Thyroid gland (tissue), 4 donors: ENCODE measurements around the gene WDR19.

Experiments
- POLR2A ChIP-seq, 2 donors: fragments of 450-650 bp; IDR thresholded peaks; one replicate each; pipeline ENCODE4 v1.6.1; 2017; ENCODE audit warnings: antibody characterized with exemption in 2 of 2, mild to moderate bottlenecking in 2 of 2, moderate library complexity in 1 of 2
- TF ChIP-seq, protein P1 (sequence below), 6 experiments: fragments of 200-600 bp in 3 of 6; fragments of 450-650 bp in 3 of 6; sonication (generic) in 3 of 6; IDR thresholded peaks; one replicate each; pipeline ENCODE4 v1.5.1; 2016 to 2019; ENCODE audit warnings: antibody characterized with exemption in 6 of 6, mild to moderate bottlenecking in 2 of 6, inconsistent platforms in 1 of 6, moderate library complexity in 1 of 6

GRCh38 chr4:39312816-39313215, 130.5 kb downstream of the WDR19 start:
- TF ChIP-seq, protein P1, sequence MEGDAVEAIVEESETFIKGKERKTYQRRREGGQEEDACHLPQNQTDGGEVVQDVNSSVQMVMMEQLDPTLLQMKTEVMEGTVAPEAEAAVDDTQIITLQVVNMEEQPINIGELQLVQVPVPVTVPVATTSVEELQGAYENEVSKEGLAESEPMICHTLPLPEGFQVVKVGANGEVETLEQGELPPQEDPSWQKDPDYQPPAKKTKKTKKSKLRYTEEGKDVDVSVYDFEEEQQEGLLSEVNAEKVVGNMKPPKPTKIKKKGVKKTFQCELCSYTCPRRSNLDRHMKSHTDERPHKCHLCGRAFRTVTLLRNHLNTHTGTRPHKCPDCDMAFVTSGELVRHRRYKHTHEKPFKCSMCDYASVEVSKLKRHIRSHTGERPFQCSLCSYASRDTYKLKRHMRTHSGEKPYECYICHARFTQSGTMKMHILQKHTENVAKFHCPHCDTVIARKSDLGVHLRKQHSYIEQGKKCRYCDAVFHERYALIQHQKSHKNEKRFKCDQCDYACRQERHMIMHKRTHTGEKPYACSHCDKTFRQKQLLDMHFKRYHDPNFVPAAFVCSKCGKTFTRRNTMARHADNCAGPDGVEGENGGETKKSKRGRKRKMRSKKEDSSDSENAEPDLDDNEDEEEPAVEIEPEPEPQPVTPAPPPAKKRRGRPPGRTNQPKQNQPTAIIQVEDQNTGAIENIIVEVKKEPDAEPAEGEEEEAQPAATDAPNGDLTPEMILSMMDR (IDR thresholded peaks at IDR 0.05): no peak
- TF ChIP-seq POLR2A (IDR thresholded peaks at IDR 0.05): no peak
